Fibroblast of villous mesenchyme (primary cell): ENCODE results near the gene CSTA. TPM values are rescaled to one million over a fixed set of nuclear protein-coding genes. Genes with fewer than 3 reads are reported as not detected.

ENCODE experiments used
- DNase-seq: peaks from one replicate; pipeline ENCODE4 v3.0.0-alpha.2; 2010; ENCODE audit warnings: low read depth
- H3K4me3 ChIP-seq: 2 replicates; pipeline ENCODE4 v1.5.1; 2011; ENCODE audit warnings: low read depth, mild to moderate bottlenecking, low read length
- total RNA-seq: library from RNA; depleted of rRNA; stranded (reverse); fragments of >200 nt; gene quantifications from 2 replicates; pipeline ENCODE4 v1.2.3, GENCODE V29; 2012
- TF ChIP-seq, protein P1 (sequence below): IDR thresholded peaks from 2 replicates; pipeline ENCODE4 v1.5.1; 2012; ENCODE audit warnings: low read depth, mild to moderate bottlenecking, low read length; ENCODE audit not compliant: insufficient read depth

Gene CSTA
- total RNA-seq, 1 donor = not detected

DNA sequence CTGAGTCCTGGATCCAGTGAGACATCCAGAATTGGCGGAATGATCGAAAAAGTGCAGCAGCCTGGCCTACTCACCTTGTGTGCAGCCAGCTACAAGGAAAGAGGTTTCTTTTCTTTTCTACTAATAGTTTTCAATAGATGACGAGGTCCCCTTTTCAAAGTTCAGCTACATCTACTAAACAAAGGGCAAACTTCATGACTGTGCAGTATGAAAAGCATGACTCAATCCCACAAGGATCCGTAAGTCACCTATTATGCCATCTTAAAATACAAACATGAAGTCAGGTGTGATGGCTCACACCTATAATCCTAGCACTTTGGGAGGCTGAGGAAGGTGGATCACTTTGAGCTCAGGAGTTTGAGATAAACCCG, 41.3 kb downstream of the CSTA start:
- TF ChIP-seq, protein P1, sequence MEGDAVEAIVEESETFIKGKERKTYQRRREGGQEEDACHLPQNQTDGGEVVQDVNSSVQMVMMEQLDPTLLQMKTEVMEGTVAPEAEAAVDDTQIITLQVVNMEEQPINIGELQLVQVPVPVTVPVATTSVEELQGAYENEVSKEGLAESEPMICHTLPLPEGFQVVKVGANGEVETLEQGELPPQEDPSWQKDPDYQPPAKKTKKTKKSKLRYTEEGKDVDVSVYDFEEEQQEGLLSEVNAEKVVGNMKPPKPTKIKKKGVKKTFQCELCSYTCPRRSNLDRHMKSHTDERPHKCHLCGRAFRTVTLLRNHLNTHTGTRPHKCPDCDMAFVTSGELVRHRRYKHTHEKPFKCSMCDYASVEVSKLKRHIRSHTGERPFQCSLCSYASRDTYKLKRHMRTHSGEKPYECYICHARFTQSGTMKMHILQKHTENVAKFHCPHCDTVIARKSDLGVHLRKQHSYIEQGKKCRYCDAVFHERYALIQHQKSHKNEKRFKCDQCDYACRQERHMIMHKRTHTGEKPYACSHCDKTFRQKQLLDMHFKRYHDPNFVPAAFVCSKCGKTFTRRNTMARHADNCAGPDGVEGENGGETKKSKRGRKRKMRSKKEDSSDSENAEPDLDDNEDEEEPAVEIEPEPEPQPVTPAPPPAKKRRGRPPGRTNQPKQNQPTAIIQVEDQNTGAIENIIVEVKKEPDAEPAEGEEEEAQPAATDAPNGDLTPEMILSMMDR = no peak
- DNase-seq = no peak
- no peak overlapping the region for H3K4me3 ChIP-seq

DNA sequence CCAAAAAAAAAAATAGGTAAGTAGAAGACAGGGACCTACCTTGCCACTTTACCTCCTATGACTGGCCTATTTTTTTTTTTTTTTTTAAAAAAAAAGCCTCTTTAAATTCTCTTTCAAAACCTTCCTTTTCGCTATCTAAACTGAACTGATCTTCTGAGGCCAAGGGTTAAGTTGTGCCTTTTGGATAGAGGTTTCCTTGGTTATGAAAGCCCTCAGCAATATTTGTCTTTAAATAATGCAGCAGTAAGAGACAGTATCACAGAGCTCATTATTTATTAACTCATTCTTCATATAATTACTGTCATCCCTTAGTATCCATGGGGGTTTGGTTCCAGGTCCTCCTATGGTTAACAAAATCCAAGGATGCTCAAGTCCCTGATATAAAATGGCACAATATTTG, 49.0 kb downstream of the CSTA start:
- H3K4me3 ChIP-seq = no peak overlapping the region
- no peak for DNase-seq
- TF ChIP-seq, protein P1 = no peak

DNA sequence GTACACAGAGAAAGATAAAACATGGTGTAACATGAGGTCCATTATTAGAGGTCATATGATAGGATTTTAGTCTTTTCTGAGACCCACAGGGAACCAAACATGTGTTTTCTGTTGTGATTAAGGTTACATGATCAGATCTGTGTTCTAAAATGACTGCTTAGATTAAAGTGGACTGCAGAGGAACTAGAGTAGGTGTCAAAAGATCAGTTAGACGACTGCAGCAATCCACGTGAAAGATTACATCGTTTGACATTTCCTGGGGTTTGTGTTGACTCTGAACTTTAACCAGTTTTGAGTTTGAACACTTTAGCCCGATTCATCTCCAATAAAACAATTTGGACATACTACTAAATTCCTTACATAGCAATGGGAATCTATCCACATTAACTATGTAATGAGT, 52.9 kb downstream of the CSTA start:
- no peak overlapping the region for H3K4me3 ChIP-seq
- no peak for DNase-seq
- TF ChIP-seq, protein P1 = no peak

DNA sequence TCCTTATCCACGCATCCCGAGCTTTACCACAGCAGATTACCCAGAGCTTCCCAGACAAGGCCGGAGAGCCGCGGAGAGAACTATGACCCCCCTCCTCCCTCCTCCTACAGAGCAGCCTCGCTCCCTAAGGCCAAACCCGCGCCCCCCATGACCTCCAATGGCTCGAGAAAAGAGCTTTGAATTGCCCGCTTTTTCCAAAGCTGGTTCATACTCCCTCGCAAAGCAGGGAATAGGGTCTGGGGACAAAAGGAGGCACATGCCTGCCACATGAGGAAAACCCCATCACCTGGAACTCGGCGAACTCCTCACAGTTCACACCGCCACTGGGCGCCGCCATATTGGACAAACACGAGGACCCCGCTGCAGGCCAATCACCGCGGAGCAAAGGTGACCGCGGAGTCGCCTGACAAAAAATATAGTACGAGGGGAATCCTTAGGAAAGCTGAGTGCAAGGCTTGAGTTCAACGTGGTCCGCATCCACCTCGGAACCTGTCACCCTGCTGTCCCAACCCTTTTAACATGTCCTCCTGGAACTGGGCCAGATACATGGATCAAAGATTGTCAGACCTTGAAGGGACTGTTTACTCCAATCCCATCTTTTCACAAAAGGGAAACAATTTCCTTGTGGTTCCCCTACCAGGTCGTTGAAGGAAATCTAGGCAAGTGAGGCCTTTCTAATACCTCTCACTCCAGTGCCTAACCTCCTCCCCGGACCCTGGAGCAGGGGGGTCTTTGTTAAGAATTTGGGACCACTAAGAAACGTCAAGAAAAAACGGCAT, 58.0 kb downstream of the CSTA start, which contains the start of gene MIX23:
TSS of gene MIX23 (minus strand) at position 344 of the 779 bp plus-strand sequence. CDS start at position 337, 7 bp downstream.
- H3K4me3 ChIP-seq = peak within 1 kb of the TSS; percentile 97
- TF ChIP-seq, protein P1 = no peak
- DNase-seq = peak; percentile 77

- TF ChIP-seq, protein P1 = peak; percentile 46
- peak within 1 kb of the TSS; percentile 97 for H3K4me3 ChIP-seq
- DNase-seq = peak; percentile 84
Observed at GRCh38 chr3:122383771-122384697, 59.0 kb downstream of the CSTA start, which contains the start of gene FAM162A. FAM162A (plus strand) TSS chr3:122384182; CDS start chr3:122384266, 84 bp downstream.

DNA sequence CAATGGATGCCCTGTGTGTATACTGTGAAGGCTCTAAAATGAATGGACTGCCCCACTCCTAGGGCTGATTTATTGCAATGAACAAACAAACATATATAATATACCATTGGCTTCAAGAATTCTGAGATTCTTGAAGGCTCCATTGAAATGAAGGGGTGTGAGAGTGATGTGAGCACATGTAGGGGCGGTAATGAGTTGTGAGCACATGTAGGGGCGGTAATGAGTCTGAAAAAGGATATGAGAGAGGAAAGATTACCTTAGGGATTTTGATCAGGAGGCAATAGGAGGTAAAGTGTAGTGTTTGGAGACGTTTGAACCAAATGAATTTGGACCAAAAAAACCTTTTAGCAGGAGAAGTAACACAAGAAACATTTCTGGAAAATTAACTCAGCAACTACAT, 62.7 kb downstream of the CSTA start:
- TF ChIP-seq, protein P1 = no peak
- DNase-seq = no peak
- no peak overlapping the region for H3K4me3 ChIP-seq
